ENCODE results near the gene ARHGAP36.

The ARHGAP36 gene

GRCh38 chrX:131139072-131139471 is 80.9 kb downstream of the ARHGAP36 start:
- no peaks in the 10 kb centered on the region for H3K9me2 ChIP-seq (replicated peaks; ENCODE audit: control insufficient read depth, low read length)
- TF ChIP-seq CTCF (IDR thresholded peaks at IDR 0.05; ENCODE audit: low read depth, low read length, poor library complexity, severe bottlenecking) (no peak), EZH2phosphoT487 (IDR thresholded peaks at IDR 0.05; ENCODE audit: borderline replicate concordance, low read length) (no peak)
- peaks cover 4% of the 10 kb centered on the region; the same call in 1 of the 2 replicates for H3F3A ChIP-seq (ENCODE audit: control insufficient read depth, insufficient read depth)

More at GRCh38 chrX:131139072-131139471, 80.9 kb downstream of the ARHGAP36 start:
- Histone ChIP-seq H3K36me3 (ENCODE audit: control insufficient read depth, low read length) (no peaks in the 10 kb centered on the region), H3K27me3 (ENCODE audit: control insufficient read depth, low read length) (no peaks in the 10 kb centered on the region), H3K9me3 (ENCODE audit: control insufficient read depth, insufficient read depth, low read length) (no peaks in the 10 kb centered on the region), H4K20me1 (ENCODE audit: control insufficient read depth, insufficient read depth, low read depth, low read length) (no peaks in the 10 kb centered on the region), H3K27ac (ENCODE audit: low read depth, low read length) (no peak overlapping the region), H3K4me1 (ENCODE audit: control insufficient read depth, low read length) (no peaks in the 10 kb centered on the region), H3K4me2 (ENCODE audit: low read length) (no peak overlapping the region), H3K4me3 (ENCODE audit: low read length) (no peak overlapping the region), H3K79me2 (ENCODE audit: control insufficient read depth, low read length) (no peaks in the 10 kb centered on the region)
